HuH-7 (cell line): ENCODE results near the gene FATE1.

Experiments used
- DNase-seq: peaks from one replicate; pipeline ENCODE4 v3.0.0; 2011; ENCODE audit warnings: low spot score

FATE1 gene

GRCh38 chrX:151704041-151704663 lies 11.7 kb upstream of the FATE1 start:
- DNase-seq = no peak

GRCh38 chrX:151708821-151709220 lies 7.0 kb upstream of the FATE1 start:
- no peak for DNase-seq

- no peak for DNase-seq
Measured at GRCh38 chrX:151710457-151710856, 5.4 kb upstream of the FATE1 start.

- no peak for DNase-seq
Measured at GRCh38 chrX:151711154-151711553, 4.7 kb upstream of the FATE1 start.

GRCh38 chrX:151711787-151712186 lies 4.0 kb upstream of the FATE1 start:
- DNase-seq = no peak

- no peak for DNase-seq
Measured at GRCh38 chrX:151712253-151712652, 3.6 kb upstream of the FATE1 start.

GRCh38 chrX:151713849-151714248 lies 2.0 kb upstream of the FATE1 start:
- peak; percentile 53 for DNase-seq

- DNase-seq = no peak
Measured at GRCh38 chrX:151714362-151714761, 1.5 kb upstream of the FATE1 start.

- DNase-seq = peak; percentile 63
Measured at GRCh38 chrX:151722241-151722846, 6.5 kb downstream of the FATE1 start.

- DNase-seq = no peak
Measured at GRCh38 chrX:151723156-151723760, 7.4 kb downstream of the FATE1 start.

- DNase-seq = no peak
Measured at GRCh38 chrX:151724563-151725337, 8.9 kb downstream of the FATE1 start.

- no peak for DNase-seq
Measured at GRCh38 chrX:151725338-151725614, 9.4 kb downstream of the FATE1 start.

- DNase-seq = no peak
Measured at GRCh38 chrX:151726751-151727150, 10.9 kb downstream of the FATE1 start.

- no peak for DNase-seq
Measured at GRCh38 chrX:151727346-151727745, 11.5 kb downstream of the FATE1 start.

GRCh38 chrX:151729056-151729725 lies 13.4 kb downstream of the FATE1 start:
- DNase-seq = no peak

- no peak for DNase-seq
Measured at GRCh38 chrX:151734446-151734845, 18.6 kb downstream of the FATE1 start, which contains the start of gene CNGA2. TSS of gene CNGA2 (plus strand) at chrX:151734746. CDS start at chrX:151738484, 3,738 bp downstream.

- DNase-seq = no peak
Measured at GRCh38 chrX:151735219-151735618, 19.4 kb downstream of the FATE1 start.

- DNase-seq = no peak
Measured at GRCh38 chrX:151736685-151737084, 20.9 kb downstream of the FATE1 start.

GRCh38 chrX:151737494-151737893 lies 21.7 kb downstream of the FATE1 start:
- DNase-seq = no peak

GRCh38 chrX:151738751-151739150 lies 22.9 kb downstream of the FATE1 start:
- DNase-seq = no peak

GRCh38 chrX:151741606-151742005 lies 25.8 kb downstream of the FATE1 start:
- no peak for DNase-seq

GRCh38 chrX:151742311-151742710 lies 26.5 kb downstream of the FATE1 start:
- no peak for DNase-seq
